ENCODE data around the gene MRPS35.

MRPS35 gene

DNA sequence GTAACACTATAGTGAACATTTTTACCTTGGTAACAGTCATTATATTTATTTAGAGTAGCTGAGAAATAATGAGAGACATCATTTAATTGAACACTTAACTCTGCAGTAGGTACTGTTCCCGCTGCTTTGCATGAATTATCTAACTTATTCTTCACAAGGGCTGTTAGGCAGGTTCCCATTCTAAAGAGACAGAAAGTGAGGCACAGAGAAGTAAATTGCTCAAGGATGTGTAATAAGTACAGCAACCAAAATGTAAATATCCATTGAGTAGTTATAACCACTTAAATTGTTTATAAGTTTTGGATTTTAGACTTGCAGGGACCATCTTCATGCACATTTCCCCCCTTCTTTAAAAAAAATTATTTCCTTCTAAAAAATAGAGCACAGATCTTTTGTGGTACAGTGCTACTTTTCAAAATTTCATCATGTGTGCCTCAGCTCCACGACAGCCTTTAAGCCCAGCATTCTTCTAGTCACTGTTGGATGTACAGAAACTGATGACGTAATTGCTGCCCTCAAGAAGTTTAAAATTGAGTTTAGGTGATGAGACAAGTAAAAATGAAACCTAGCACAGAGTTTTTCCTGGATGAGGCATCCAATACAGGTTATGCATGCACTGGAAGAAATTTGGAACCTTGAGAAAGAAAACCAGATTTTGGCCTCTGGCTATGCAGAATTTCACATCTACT is 75.4 kb downstream of the MRPS35 start:
- Histone ChIP-seq H3K9me3 (ENCODE audit: low read length) (peaks cover 2% of the 10 kb centered on the region), H3K27me3 (ENCODE audit: insufficient read depth, low read length) (no peaks in the 10 kb centered on the region), H3K4me3 (ENCODE audit: low read length) (no peak overlapping the region), H3K4me1 (ENCODE audit: insufficient read depth, low read length) (peaks cover 18% of the 10 kb centered on the region), H3K36me3 (ENCODE audit: insufficient read depth, low read length) (peaks cover 33% of the 10 kb centered on the region), H2AFZ (ENCODE audit: low read depth, low read length) (no peak overlapping the region)

DNA sequence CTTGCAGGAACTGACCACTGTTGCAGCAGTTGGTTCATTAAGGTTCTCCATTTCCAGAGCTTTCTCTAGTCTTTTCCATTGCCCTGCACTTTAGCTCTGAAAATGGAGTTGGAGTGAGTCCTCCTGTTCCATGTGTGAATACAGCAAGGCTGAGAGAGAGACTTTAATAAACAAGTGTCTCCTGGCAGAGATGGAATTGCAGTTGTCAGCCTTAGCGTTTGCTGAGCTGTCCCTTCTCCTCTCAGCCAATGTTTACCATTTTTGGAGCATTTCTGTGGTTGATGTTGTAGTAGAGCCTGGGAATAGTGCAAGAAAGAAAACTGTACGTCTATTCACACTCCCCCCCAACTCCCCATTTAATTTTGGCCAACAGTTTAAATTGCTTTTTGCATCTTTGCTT is 76.9 kb downstream of the MRPS35 start:
- H2AFZ ChIP-seq (ENCODE audit: low read depth, low read length) = no peak overlapping the region
- H3K4me1 ChIP-seq (ENCODE audit: insufficient read depth, low read length) = peaks cover 2% of the 10 kb centered on the region
- no peaks in the 10 kb centered on the region for H3K27me3 ChIP-seq (ENCODE audit: insufficient read depth, low read length)
- peaks cover 2% of the 10 kb centered on the region for H3K9me3 ChIP-seq (ENCODE audit: low read length)
- H3K4me3 ChIP-seq (ENCODE audit: low read length) = no peak overlapping the region
- H3K36me3 ChIP-seq (ENCODE audit: insufficient read depth, low read length) = peaks cover 35% of the 10 kb centered on the region

DNA sequence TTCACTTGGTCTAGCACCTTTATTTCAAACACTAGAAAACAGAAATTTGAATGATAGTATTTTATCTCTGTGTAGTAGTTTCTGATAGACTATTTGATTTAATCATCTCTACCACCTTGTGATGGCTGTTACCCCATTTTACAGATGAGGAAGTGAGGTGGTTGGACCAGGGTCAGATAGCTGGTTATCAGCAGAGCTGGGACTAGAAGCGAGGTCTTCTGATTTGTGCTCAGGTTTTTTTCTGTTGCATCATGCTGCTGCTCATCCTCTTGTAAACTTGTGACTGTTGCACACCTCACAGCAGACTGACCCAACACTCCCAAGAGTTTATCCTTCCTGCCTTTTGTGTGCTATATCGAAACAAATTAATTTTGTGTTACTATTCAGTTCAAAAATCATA is 79.5 kb downstream of the MRPS35 start:
- Histone ChIP-seq H3K4me3 (ENCODE audit: low read length) (no peak overlapping the region), H2AFZ (ENCODE audit: low read depth, low read length) (no peak overlapping the region), H3K4me1 (ENCODE audit: insufficient read depth, low read length) (no peaks in the 10 kb centered on the region), H3K9me3 (ENCODE audit: low read length) (no peaks in the 10 kb centered on the region), H3K27me3 (ENCODE audit: insufficient read depth, low read length) (no peaks in the 10 kb centered on the region), H3K36me3 (ENCODE audit: insufficient read depth, low read length) (peaks cover 54% of the 10 kb centered on the region)

DNA sequence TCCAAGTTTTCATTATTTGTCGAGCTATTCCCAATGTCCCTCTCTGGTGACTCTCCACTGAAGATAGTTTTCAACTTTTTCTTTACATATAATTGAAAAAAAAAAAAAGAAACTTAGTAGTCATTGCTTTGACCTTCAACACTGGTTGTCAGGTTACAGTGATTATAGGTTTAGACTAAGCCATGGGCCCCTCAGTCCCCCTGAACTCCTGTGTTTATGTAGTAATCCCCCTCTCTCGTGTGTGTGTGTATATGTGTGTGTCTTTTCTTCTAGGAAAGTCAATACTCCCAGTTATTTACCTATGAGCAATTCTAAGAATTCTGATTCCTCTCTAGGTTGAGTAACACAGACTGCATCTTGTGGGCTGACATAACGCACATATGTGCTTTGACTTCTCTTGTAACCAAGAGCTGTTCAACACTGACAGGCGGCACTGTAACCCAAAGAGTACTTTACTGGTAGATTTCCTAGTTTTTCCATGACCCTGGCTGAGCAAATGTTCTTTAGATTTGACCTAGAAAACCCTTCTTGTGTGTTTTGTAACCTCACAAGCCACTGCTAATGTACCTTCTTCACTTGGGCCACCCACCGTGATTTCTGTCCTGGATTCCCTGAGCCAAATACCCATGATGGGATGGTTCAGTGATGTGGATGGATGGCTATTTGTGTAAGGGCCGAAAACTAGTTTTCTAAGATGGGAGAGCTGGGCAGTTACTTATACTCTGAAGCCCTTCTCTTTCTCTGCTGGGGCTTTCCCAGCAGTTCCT is 84.4 kb downstream of the MRPS35 start:
- Histone ChIP-seq H3K27me3 (ENCODE audit: insufficient read depth, low read length) (no peaks in the 10 kb centered on the region), H3K36me3 (ENCODE audit: insufficient read depth, low read length) (peaks cover 84% of the 10 kb centered on the region), H3K9me3 (ENCODE audit: low read length) (no peaks in the 10 kb centered on the region), H3K4me1 (ENCODE audit: insufficient read depth, low read length) (no peaks in the 10 kb centered on the region), H2AFZ (ENCODE audit: low read depth, low read length) (no peak overlapping the region), H3K4me3 (ENCODE audit: low read length) (no peak overlapping the region)

DNA sequence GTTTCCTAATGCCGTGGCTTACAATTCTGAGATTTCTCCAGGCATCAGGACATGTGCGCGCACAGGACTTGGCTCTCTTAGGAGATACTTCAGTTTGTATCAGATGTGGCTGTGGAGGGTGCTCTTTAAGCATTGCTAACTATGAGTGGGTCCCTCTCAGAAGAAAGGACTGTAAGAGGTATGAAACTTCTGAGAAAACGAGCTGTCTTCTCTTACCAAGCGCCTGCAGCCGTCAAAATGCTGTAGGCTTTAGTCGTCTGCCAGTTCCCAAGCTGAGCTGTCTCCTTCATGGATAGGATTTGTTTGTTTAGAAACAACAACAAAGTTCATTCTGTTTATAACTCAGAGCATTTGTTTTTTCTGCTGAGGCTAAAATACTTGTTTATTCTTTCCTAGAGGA is 85.5 kb downstream of the MRPS35 start:
- peaks cover 82% of the 10 kb centered on the region for H3K36me3 ChIP-seq (ENCODE audit: insufficient read depth, low read length)
- H3K4me1 ChIP-seq (ENCODE audit: insufficient read depth, low read length) = no peaks in the 10 kb centered on the region
- H3K27me3 ChIP-seq (ENCODE audit: insufficient read depth, low read length) = no peaks in the 10 kb centered on the region
- H3K9me3 ChIP-seq (ENCODE audit: low read length) = no peaks in the 10 kb centered on the region
- no peak overlapping the region for H3K4me3 ChIP-seq (ENCODE audit: low read length)
- H2AFZ ChIP-seq (ENCODE audit: low read depth, low read length) = no peak overlapping the region

DNA sequence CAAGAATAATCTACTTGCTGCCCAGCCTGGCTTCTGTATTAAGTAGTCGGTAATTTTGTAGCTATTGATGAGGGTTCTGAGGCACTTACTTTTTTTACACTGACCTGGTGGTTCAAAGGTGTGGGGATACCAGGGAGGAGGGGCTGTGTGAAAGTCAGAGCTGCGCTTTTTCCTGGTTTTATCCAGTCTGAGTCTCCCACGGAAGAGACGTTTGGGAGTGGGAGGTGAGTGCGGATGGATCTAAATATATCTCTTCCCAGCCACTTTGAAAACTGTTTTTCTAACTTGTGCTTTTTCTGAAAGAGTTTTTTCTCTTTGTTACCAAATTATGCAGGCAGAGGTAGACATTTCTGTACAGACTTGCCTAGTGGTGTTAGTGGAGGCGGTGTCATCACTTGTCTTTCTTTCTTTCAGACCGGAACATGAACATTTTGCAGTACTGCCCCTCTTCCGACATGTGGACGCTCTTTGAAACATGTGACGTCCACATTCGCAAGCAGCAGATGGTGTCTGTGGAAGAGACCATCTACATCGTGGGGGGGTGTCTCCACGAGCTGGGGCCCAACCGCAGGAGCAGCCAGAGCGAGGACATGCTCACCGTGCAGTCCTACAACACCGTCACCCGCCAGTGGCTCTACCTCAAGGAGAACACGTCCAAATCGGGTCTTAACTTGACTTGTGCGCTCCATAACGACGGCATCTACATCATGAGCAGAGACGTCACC is 86.8 kb downstream of the MRPS35 start:
- Histone ChIP-seq H3K4me3 (ENCODE audit: low read length) (no peak overlapping the region), H3K36me3 (ENCODE audit: insufficient read depth, low read length) (peaks cover 71% of the 10 kb centered on the region), H3K4me1 (ENCODE audit: insufficient read depth, low read length) (no peaks in the 10 kb centered on the region), H3K9me3 (ENCODE audit: low read length) (no peaks in the 10 kb centered on the region), H3K27me3 (ENCODE audit: insufficient read depth, low read length) (no peaks in the 10 kb centered on the region), H2AFZ (ENCODE audit: low read depth, low read length) (no peak overlapping the region)

DNA sequence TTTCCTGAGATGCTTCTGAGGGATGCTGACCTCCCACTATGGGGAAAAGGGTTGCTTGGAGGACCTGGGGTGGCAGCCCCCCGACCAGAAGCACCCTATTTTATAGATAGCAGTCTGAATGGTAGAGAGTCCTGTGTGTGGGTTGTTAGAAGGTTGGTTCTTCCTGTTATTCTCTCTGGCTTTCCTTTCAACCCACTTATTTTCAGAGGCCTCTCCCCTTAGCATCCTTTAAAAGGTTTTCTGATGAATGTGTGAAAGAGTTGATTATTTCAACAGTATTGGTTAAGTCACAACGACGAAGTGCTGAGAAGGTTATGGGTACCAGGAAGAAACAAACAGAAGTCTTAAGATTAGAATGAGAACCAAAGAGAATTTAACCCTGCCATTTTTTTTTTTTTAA is 90.2 kb downstream of the MRPS35 start:
- peaks cover 43% of the 10 kb centered on the region for H3K36me3 ChIP-seq (ENCODE audit: insufficient read depth, low read length)
- no peaks in the 10 kb centered on the region for H3K27me3 ChIP-seq (ENCODE audit: insufficient read depth, low read length)
- no peak overlapping the region for H2AFZ ChIP-seq (ENCODE audit: low read depth, low read length)
- H3K4me1 ChIP-seq (ENCODE audit: insufficient read depth, low read length) = no peaks in the 10 kb centered on the region
- no peaks in the 10 kb centered on the region for H3K9me3 ChIP-seq (ENCODE audit: low read length)
- no peak overlapping the region for H3K4me3 ChIP-seq (ENCODE audit: low read length)

DNA sequence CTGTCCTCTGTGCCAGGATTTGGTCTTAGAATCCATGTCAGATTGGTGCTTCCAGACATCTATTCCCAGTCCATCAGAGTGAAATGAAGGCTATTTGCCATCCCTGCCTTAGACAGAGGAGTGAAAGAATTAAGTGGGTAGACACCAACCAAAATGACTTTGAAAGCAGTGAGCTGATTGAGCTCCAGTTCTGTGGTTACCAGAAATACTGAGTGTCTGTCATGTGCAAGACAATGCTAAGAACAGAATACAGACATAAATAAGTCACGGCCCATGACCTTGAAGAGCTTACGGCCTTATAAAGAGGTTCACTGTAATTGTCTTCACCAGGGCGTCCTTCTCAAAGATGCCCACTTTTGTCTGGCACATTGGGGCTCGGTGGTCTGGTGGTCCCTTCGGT is 91.0 kb downstream of the MRPS35 start:
- Histone ChIP-seq H3K4me1 (ENCODE audit: insufficient read depth, low read length) (no peaks in the 10 kb centered on the region), H3K4me3 (ENCODE audit: low read length) (no peak overlapping the region), H2AFZ (ENCODE audit: low read depth, low read length) (no peak overlapping the region), H3K27me3 (ENCODE audit: insufficient read depth, low read length) (no peaks in the 10 kb centered on the region), H3K9me3 (ENCODE audit: low read length) (no peaks in the 10 kb centered on the region), H3K36me3 (ENCODE audit: insufficient read depth, low read length) (peaks cover 36% of the 10 kb centered on the region)

DNA sequence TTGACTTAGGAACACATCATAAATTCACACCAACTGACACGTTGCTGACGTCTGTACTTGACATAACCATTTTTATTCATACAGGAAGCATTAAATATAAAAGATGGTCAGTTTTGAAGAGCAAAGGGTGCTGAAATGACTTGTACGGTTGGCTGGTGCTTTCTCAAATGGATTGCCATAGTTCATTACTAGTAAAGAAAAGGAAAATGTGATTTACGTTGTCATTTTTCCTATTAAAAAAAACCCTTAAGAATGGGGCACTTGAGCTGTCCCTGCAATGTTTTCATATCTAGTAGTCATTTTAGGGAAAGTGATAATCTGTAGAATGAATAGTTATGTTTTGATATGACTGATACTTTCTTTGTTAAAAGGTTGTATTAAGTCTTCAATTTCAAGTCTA is 91.9 kb downstream of the MRPS35 start:
- H3K4me1 ChIP-seq (ENCODE audit: insufficient read depth, low read length) = no peaks in the 10 kb centered on the region
- H3K4me3 ChIP-seq (ENCODE audit: low read length) = no peak overlapping the region
- H3K36me3 ChIP-seq (ENCODE audit: insufficient read depth, low read length) = peaks cover 27% of the 10 kb centered on the region
- H3K27me3 ChIP-seq (ENCODE audit: insufficient read depth, low read length) = no peaks in the 10 kb centered on the region
- H3K9me3 ChIP-seq (ENCODE audit: low read length) = no peaks in the 10 kb centered on the region
- H2AFZ ChIP-seq (ENCODE audit: low read depth, low read length) = no peak overlapping the region

DNA sequence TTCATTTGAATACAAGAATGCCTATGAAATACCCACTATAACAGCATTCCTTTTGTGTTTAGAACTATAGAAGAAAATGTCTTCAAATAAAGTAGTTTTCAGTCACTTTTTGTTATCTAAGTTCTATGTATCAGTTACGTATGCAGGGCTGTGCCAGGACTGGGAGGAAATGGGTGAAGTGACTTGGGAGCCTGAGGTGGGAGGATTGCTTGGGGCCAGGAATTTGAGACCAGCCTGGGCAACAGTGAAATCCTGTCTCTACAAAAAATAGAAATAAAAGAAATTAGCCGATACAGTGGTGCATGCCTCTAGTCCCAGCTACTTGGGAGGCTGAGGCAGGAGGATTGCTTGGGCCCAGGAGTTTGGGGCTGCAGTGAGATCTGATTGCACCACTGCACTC is 92.3 kb downstream of the MRPS35 start:
- Histone ChIP-seq H3K9me3 (ENCODE audit: low read length) (no peaks in the 10 kb centered on the region), H2AFZ (ENCODE audit: low read depth, low read length) (no peak overlapping the region), H3K27me3 (ENCODE audit: insufficient read depth, low read length) (no peaks in the 10 kb centered on the region), H3K4me1 (ENCODE audit: insufficient read depth, low read length) (no peaks in the 10 kb centered on the region), H3K36me3 (ENCODE audit: insufficient read depth, low read length) (peaks cover 23% of the 10 kb centered on the region), H3K4me3 (ENCODE audit: low read length) (no peak overlapping the region)

DNA sequence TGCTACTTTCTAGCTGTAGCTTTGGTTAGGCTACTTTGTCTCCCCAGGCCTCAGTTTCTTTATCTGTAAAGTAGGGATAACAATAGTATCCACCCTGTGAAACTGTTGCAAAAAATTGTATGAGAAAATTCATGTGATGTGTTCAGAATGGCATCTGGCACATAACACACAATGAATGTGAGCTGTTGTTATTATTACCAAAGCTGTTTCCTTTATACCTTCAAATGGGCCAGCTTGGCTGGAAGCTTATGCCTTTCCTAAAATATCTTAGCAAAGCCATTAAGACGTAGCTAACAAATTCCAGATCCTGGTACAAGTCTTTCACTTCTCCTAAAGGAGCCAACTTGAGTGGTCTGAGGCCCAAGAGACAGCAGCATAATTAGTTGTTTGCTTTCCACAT is 94.6 kb downstream of the MRPS35 start:
- no peak overlapping the region for H2AFZ ChIP-seq (ENCODE audit: low read depth, low read length)
- no peak overlapping the region for H3K4me3 ChIP-seq (ENCODE audit: low read length)
- no peaks in the 10 kb centered on the region for H3K4me1 ChIP-seq (ENCODE audit: insufficient read depth, low read length)
- no peaks in the 10 kb centered on the region for H3K9me3 ChIP-seq (ENCODE audit: low read length)
- no peaks in the 10 kb centered on the region for H3K27me3 ChIP-seq (ENCODE audit: insufficient read depth, low read length)
- H3K36me3 ChIP-seq (ENCODE audit: insufficient read depth, low read length) = peaks cover 2% of the 10 kb centered on the region

All from neuron (in vitro differentiated cells).